ENCODE results near the gene PNPLA6.

- TF ChIP-seq CTCF (IDR thresholded peaks at IDR 0.05; ENCODE audit: low read depth, low read length, poor library complexity, severe bottlenecking) = no peak
- TF ChIP-seq EZH2phosphoT487 (IDR thresholded peaks at IDR 0.05; ENCODE audit: borderline replicate concordance, low read length) = no peak
Measured at GRCh38 chr19:7515645-7516151, 19.8 kb upstream of the PNPLA6 start, which contains the start of gene ZNF358.
